SH-SY5Y (cell line): ENCODE results near the gene CNTNAP5.

Experiments used
- GATA2 ChIP-seq: IDR thresholded peaks from 2 replicates; pipeline ENCODE4 v1.6.1; 2011; ENCODE audit warnings: mild to moderate bottlenecking, low read depth, low read length
- GATA3 ChIP-seq: IDR thresholded peaks from 2 replicates; pipeline ENCODE4 v1.6.1; 2011; ENCODE audit warnings: low read depth, mild to moderate bottlenecking, low read length, moderate library complexity

- no peak for TF ChIP-seq GATA2
- no peak for TF ChIP-seq GATA3
These were observed 534.1 kb downstream of the CNTNAP5 start for GRCh38 chr2:124559236-124559635.
